CD4-positive, alpha-beta T cell treated with Interleukin-17A for 4 hours (primary cell): Measurements from ENCODE around the gene COX14.

Experiments
- DNase-seq: peaks from one replicate; pipeline ENCODE4 v3.0.0-alpha.2; 2020; ENCODE audit warnings: mixed read lengths

Gene COX14

GRCh38 chr12:50085615-50086072, 26.4 kb upstream of the COX14 start:
- DNase-seq, result no peak

DNA sequence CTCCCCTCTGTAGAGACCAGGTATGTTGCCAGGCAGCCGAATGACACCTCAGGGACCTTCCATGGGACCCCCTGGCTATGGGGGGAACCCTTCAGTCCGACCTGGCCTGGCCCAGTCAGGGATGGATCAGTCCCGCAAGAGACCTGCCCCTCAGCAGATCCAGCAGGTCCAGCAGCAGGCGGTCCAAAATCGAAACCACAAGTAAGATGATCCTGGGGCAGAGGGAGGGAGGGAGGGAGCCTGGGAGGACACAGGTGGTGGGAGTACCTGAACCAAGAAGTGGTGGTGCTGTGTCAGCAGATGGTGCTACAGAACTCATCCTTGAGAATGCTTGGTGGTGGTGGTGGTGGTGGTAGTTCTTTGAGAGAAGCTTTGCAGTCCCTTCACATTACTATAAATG, 25.9 kb upstream of the COX14 start:
- DNase-seq, result no peak

- DNase-seq, result no peak
Measured at GRCh38 chr12:50087151-50087550, 24.9 kb upstream of the COX14 start.

GRCh38 chr12:50087995-50088394, 24.0 kb upstream of the COX14 start:
- no peak for DNase-seq

DNA sequence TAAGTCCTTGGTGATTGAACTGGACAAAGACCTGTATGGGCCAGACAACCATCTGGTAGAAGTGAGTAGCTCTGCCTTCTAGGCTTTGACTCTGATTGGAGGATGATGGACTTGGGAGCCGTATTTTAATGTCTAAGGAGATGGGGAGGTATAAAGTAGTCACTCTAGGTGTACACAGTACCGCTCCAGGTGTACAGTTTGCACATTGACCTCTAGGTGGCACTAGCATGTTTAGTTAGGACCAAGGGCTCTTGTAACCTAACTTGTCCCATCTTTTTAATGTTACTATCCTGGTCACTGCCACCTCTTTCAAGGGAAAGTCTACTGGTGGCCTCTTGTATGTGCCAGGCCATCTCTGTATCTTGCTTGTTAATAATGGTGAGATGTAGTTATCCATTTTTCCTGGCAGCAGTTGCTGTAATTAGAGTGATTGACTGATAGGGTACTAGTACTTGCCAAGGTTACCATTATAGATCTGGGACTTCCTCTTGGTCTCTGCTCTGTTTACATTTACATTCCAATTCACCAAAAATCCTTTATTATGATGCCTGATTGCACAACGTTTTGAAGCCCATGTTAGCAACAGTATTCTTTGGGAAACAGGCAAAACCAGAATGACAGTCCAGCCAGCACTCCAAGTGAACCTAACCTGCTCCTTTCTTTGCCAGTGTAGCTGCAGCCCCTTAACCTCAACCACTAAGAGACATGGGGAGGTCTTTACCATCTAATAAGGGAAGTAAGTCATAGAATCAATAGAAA, 23.3 kb upstream of the COX14 start:
- DNase-seq, result peak; percentile 67

- DNase-seq, result no peak
Measured at GRCh38 chr12:50089730-50090129, 22.3 kb upstream of the COX14 start.

- DNase-seq, result no peak
Measured at GRCh38 chr12:50090391-50090790, 21.6 kb upstream of the COX14 start.

GRCh38 chr12:50097952-50098351, 14.1 kb upstream of the COX14 start:
- DNase-seq, result no peak

- no peak for DNase-seq
Measured at GRCh38 chr12:50099302-50100008, 12.6 kb upstream of the COX14 start.

DNA sequence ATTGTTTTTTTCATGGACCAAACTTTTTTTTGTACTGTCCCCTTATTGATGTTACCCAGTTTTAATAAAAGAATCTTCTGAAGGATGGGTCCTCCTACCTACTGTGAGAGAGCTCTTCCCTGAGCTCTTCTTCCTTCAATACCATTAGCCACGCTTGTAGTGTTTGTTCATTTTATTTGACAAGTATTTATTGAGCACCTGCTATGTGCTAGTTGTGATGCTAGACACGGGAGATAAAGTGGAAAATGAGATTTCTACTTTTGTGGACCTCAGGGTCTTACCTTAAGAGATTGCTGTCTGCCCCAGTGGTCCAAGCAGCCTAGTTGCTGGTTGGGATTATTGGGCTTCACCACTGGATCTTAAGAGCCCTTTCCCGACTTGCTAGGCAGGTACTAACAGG, 11.5 kb upstream of the COX14 start:
- no peak for DNase-seq

GRCh38 chr12:50101663-50102062, 10.4 kb upstream of the COX14 start:
- no peak for DNase-seq

- DNase-seq, result no peak
Measured at GRCh38 chr12:50102131-50102531, 9.9 kb upstream of the COX14 start.

DNA sequence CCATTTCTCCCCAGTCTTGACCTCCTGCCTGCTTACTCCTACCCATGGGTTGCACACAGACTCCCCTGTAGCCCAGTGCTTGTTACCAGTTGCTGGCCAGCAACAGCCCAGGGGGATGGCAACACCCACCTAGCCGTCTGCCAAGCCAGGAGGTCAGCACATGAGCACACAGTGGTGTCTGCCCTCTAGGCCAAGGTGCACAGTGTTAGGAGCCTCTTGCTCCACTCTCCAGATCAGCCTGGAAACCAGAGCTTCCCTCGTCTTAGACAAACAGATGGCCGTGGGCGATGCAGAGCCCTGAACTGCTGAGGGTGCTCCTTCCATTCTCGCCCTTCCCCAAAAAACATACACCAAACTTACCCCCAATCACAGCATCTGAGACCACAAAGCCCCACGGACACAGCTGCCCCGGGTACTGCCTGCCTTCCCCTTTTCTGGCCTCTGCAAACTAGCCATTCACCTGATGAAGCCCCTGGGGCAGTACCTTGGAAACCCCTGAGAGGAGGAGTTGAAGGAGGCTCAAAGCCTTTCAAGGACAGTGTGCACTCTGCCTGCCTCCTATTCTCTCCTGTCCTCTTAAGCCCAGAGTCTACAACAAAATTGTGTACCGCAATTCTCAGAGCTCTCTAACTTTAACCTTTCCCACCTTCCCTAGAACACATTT, 9.3 kb upstream of the COX14 start:
- no peak for DNase-seq

DNA sequence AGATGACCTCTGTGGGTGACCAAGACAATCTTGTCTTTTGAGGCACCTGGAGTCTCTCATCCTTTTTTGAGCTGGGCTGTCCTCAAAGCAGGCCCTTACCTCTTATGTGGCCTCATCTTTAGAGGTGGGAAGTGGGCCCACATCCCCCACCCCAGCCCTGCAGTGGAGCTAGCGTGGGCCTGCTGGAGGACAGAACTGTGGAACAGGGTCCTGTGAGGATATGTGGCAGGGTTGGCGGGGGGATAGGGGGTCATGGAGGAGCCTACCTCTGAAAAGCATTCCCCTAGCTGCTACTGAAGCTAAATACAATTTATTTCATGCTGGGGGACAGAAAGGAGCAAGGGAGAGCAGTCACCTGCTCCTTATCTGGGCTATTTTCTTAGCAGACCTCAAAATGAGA, 8.7 kb upstream of the COX14 start:
- DNase-seq, result no peak

- peak; percentile 17 for DNase-seq
Measured at GRCh38 chr12:50103767-50104321, 8.2 kb upstream of the COX14 start, which contains the start of gene GPD1. Gene GPD1, plus strand, starts transcription at chr12:50104008. Its CDS starts 43 bp downstream, at chr12:50104051.

DNA sequence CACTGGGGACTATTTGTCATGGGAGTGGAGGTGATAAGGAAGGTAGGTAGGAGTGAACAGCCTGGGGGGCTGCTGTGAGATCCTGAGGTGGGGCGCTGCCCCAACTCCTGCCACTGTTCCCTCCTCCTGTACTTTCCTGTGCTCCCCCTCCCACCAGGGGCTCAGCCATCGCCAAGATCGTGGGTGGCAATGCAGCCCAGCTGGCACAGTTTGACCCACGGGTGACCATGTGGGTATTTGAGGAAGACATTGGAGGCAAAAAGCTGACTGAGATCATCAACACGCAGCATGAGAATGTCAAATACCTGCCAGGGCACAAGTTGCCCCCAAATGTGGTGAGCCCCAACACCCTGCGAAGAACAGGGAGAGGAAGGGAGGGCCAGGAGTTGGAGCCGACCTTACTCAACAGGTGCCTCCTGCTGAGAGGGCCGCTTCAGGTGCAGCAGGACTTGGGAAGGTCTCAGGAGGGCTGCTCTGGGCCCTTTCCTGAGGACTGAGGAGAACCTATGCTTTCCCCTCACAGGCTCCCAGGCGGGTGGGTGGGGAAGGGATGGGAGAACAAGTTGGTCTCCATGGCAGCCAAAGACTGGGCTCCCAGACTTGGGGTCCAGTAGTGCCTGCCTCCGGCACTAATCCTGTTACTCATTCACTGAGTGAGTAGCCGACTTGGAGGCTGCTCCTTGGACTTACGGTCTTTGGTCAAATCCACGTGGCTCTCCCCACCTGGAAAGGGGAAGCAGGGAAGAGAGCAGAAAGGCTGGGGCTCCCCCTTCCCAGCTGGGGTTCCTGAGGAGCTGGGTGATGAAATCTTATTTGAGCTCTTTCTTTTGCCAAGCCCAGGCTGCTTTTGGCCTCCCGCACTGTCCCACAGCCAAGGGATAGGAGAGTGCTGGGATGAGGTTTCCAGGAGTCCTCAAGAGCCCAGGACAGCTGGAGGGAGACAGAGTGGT, 7.3 kb upstream of the COX14 start:
- no peak for DNase-seq

GRCh38 chr12:50105913-50106450, 6.1 kb upstream of the COX14 start:
- DNase-seq, result no peak

DNA sequence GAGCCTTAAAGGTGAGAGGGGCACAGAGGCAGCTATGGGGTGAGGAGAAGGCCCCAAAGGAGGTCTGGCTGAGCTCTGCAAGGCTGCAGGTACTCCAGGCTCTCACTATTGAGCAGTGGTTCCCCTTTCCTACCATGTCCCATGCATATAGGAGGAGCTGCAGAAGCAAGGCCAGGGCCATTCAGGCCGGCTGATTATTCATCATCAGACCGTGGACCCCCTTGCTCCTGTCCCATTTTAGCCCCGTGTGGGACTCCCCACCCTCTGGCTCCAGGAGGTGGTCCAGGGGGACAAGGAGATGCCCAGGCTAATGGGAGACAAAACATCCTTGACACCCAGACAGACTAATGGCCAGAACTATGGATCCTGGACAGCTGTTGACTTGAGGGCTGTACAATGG, 5.1 kb upstream of the COX14 start:
- no peak for DNase-seq

DNA sequence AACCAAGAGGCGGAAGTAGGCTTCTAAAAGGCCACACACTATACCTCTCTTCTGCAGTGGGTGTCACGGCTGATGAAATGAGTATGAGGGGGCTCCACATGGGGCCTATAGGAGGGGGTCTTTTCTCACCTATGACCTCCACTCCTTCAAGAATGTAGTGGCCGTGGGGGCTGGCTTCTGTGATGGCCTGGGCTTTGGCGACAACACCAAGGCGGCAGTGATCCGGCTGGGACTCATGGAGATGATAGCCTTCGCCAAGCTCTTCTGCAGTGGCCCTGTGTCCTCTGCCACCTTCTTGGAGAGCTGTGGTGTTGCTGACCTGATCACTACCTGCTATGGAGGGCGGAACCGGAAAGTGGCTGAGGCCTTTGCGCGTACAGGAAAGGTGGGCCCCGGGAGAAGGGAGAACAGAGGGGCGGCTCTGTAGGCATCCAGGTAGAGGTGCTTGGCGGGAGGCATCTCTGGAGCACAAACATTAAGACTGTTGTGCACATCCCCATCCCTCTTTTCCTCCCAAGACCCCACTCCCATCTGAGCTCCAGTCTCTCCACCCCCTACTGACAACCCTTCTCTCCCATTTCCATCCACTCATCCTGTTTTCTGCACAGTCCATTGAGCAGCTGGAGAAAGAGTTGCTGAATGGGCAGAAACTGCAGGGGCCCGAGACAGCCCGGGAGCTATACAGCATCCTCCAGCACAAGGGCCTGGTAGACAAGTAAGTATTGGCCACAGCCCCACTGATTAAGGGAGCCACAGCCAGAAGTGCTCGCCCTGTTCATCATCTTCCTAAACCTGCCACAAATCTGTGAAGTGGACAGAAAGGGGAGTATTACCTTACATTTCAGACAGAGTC, 4.4 kb upstream of the COX14 start:
- no peak for DNase-seq

DNA sequence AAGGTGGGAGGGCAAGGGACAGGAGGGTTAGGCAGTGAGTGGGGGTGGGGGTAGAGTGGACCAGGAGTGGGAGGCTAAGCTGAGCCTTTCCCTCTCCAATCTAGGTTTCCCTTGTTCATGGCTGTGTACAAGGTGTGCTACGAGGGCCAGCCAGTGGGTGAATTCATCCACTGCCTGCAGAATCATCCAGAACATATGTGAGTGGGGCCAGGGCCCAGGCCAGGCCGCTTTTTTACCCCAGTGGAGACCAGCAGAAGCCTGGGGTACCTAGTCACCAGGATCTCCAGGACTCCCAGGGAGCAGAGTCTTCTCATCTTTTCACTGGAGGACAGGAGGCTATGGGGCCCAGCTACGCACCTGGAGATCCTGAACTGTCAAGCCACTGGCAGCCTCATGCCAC, 2.7 kb upstream of the COX14 start:
- no peak for DNase-seq
